ENCODE results near the gene KPNB1. TPM values are rescaled to one million over a fixed set of nuclear protein-coding genes. Genes with fewer than 3 reads are reported as not detected.

Gene KPNB1
- total RNA-seq, 2 experiments from 2014 or later = 475 to 488 TPM

GRCh38 chr17:47699536-47699840 lies 49.8 kb downstream of the KPNB1 start:
- H3K36me3 Mint-ChIP-seq = peaks cover 17% of the 10 kb centered on the region
- H3K27ac Mint-ChIP-seq = peak overlapping the region; percentile 65
- peaks cover 65% of the 10 kb centered on the region for H3K4me1 Mint-ChIP-seq (ENCODE audit: low read depth)
- POLR2A ChIA-PET = interaction anchor here (0.8 to 11.0 kb wide), 7 partner anchors 18 to 46 kb away, joined by 3 to 111 read pairs (median 5); partner anchors contain the start of gene TBX21
- H3K9me3 Mint-ChIP-seq = no peaks in the 10 kb centered on the region
- intact Hi-C loops (cut with micrococcal nuclease) = loop anchor here (1.0 to 5.0 kb wide), 3 partner anchors 34 to 103 kb away; partner anchors contain the start of gene TBX21
- no peak for DNase-seq
- H3K4me3 Mint-ChIP-seq = no peak overlapping the region
- no peaks in the 10 kb centered on the region for H3K27me3 Mint-ChIP-seq
- CTCF ChIA-PET = interaction anchor here (0.7 to 6.8 kb wide), 25 partner anchors 8 to 132 kb away, joined by 3 to 175 read pairs (median 7); partner anchors contain the start of genes KPNB1, LRRC46, MRPL10 and TBX21

- Mint-ChIP-seq H3K9me3 (no peaks in the 10 kb centered on the region), H3K27me3 (no peaks in the 10 kb centered on the region), H3K4me1 (ENCODE audit: low read depth) (peaks cover 68% of the 10 kb centered on the region), H3K4me3 (peak overlapping the region; percentile 66), H3K27ac (peak overlapping the region; percentile 91), H3K36me3 (peaks cover 23% of the 10 kb centered on the region)
- intact Hi-C loops (cut with micrococcal nuclease) = no loop called here
- DNase-seq = peak; percentile 63
- CTCF ChIA-PET = interaction anchor here (1.0 to 6.8 kb wide), 14 partner anchors 9 to 130 kb away, joined by 3 to 175 read pairs (median 6); partner anchors contain the start of genes KPNB1, LRRC46, MRPL10 and TBX21
- POLR2A ChIA-PET = interaction anchor here (1.0 to 11.0 kb wide), 7 partner anchors 16 to 50 kb away, joined by 3 to 111 read pairs (median 6); partner anchors contain the start of gene TBX21
Measured at GRCh38 chr17:47700471-47701449, 51.0 kb downstream of the KPNB1 start.

- H3K27ac Mint-ChIP-seq = peak overlapping the region; percentile 91
- ChIA-PET CTCF (interaction anchor here (1.2 to 6.8 kb wide), 9 partner anchors 8 to 102 kb away, joined by 3 to 175 read pairs (median 7); partner anchors contain the start of gene TBX21), POLR2A (interaction anchor here (1.0 to 11.0 kb wide), 7 partner anchors 11 to 35 kb away, joined by 3 to 111 read pairs (median 5); partner anchors contain the start of gene TBX21)
- no peaks in the 10 kb centered on the region for H3K9me3 Mint-ChIP-seq
- no peaks in the 10 kb centered on the region for H3K27me3 Mint-ChIP-seq
- H3K4me3 Mint-ChIP-seq = peak overlapping the region; percentile 66
- intact Hi-C loops (cut with micrococcal nuclease) = no loop called here
- H3K36me3 Mint-ChIP-seq = peaks cover 22% of the 10 kb centered on the region
- no peak for DNase-seq
- peaks cover 75% of the 10 kb centered on the region for H3K4me1 Mint-ChIP-seq (ENCODE audit: low read depth)
Measured at GRCh38 chr17:47701608-47702007, 51.9 kb downstream of the KPNB1 start.

- Mint-ChIP-seq H3K4me1 (ENCODE audit: low read depth) (peaks cover 81% of the 10 kb centered on the region), H3K27ac (peak overlapping the region; percentile 99), H3K4me3 (peak overlapping the region; percentile 59), H3K36me3 (peaks cover 22% of the 10 kb centered on the region), H3K27me3 (no peaks in the 10 kb centered on the region), H3K9me3 (no peaks in the 10 kb centered on the region)
- no peak for DNase-seq
- CTCF ChIA-PET = interaction anchor here (1.7 to 6.8 kb wide), 5 partner anchors 13 to 100 kb away, joined by 6 to 175 read pairs (median 81); partner anchors contain the start of gene TBX21
- POLR2A ChIA-PET = interaction anchor here (1.2 to 11.0 kb wide), 3 partner anchors 10 to 32 kb away, joined by 3 to 111 read pairs (median 29); partner anchors contain the start of gene TBX21
- intact Hi-C loops (cut with micrococcal nuclease) = no loop called here
Measured at GRCh38 chr17:47702391-47702995, 52.8 kb downstream of the KPNB1 start.

- CTCF ChIA-PET = interaction anchor here (1.1 to 5.4 kb wide), 3 partner anchors 14 to 107 kb away, joined by 3 to 59 read pairs (median 22); partner anchors contain the start of gene TBX21
- Mint-ChIP-seq H3K36me3 (peaks cover 22% of the 10 kb centered on the region), H3K27ac (peak overlapping the region; percentile 99), H3K4me3 (peak overlapping the region; percentile 77), H3K27me3 (no peaks in the 10 kb centered on the region), H3K4me1 (ENCODE audit: low read depth) (peaks cover 85% of the 10 kb centered on the region), H3K9me3 (no peaks in the 10 kb centered on the region)
- DNase-seq = peak; percentile 75
- intact Hi-C loops (cut with micrococcal nuclease) = no loop called here
- POLR2A ChIA-PET = interaction anchor here (1.6 to 11.0 kb wide), 3 partner anchors 8 to 31 kb away, joined by 6 to 111 read pairs (median 29); partner anchors contain the start of genes TBKBP1 and TBX21
Measured at GRCh38 chr17:47703191-47703591, 53.5 kb downstream of the KPNB1 start.

- ChIA-PET POLR2A (interaction anchor here (1.4 to 11.0 kb wide), 4 partner anchors 9 to 37 kb away, joined by 4 to 111 read pairs (median 10); partner anchors contain the start of gene TBKBP1), CTCF (interaction anchor here (1.0 to 5.4 kb wide), 5 partner anchors 14 to 106 kb away, joined by 3 to 59 read pairs (median 3); partner anchors contain the start of gene TBX21)
- Mint-ChIP-seq H3K27ac (peak overlapping the region; percentile 99), H3K36me3 (peaks cover 21% of the 10 kb centered on the region), H3K27me3 (no peaks in the 10 kb centered on the region), H3K4me1 (ENCODE audit: low read depth) (peaks cover 82% of the 10 kb centered on the region), H3K9me3 (no peaks in the 10 kb centered on the region), H3K4me3 (peak overlapping the region; percentile 77)
- intact Hi-C loops (cut with micrococcal nuclease) = no loop called here
- DNase-seq = no peak
Measured at GRCh38 chr17:47703671-47704070, 54.0 kb downstream of the KPNB1 start.

GRCh38 chr17:47704116-47704515 lies 54.4 kb downstream of the KPNB1 start:
- Mint-ChIP-seq H3K27me3 (no peaks in the 10 kb centered on the region), H3K27ac (peak overlapping the region; percentile 99), H3K4me1 (ENCODE audit: low read depth) (peaks cover 77% of the 10 kb centered on the region), H3K36me3 (peaks cover 19% of the 10 kb centered on the region), H3K9me3 (no peaks in the 10 kb centered on the region), H3K4me3 (peak overlapping the region; percentile 77)
- peak; percentile 47 for DNase-seq
- POLR2A ChIA-PET = interaction anchor here (1.2 to 11.0 kb wide), 5 partner anchors 9 to 36 kb away, joined by 4 to 111 read pairs (median 7); partner anchors contain the start of genes TBKBP1 and TBX21
- intact Hi-C loops (cut with micrococcal nuclease) = no loop called here
- CTCF ChIA-PET = interaction anchor here (1.0 to 5.4 kb wide), 7 partner anchors 13 to 106 kb away, joined by 3 to 59 read pairs (median 3); partner anchors contain the start of gene TBX21

- ChIA-PET POLR2A (interaction anchor here (0.7 to 11.0 kb wide), 7 partner anchors 8 to 418 kb away, joined by 3 to 111 read pairs (median 6); partner anchors contain the start of genes TBKBP1 and TBX21), CTCF (interaction anchor here (1.0 to 5.4 kb wide), 5 partner anchors 13 to 51 kb away, joined by 3 to 59 read pairs (median 5); partner anchors contain the start of gene TBX21)
- peak overlapping the region; percentile 77 for H3K4me3 Mint-ChIP-seq
- peaks cover 16% of the 10 kb centered on the region for H3K36me3 Mint-ChIP-seq
- H3K4me1 Mint-ChIP-seq (ENCODE audit: low read depth) = peaks cover 73% of the 10 kb centered on the region
- DNase-seq = no peak
- no peaks in the 10 kb centered on the region for H3K9me3 Mint-ChIP-seq
- H3K27ac Mint-ChIP-seq = peak overlapping the region; percentile 99
- no peaks in the 10 kb centered on the region for H3K27me3 Mint-ChIP-seq
- intact Hi-C loops (cut with micrococcal nuclease) = loop anchor here (1.0 to 5.0 kb wide), 2 partner anchors 17 to 238 kb away; partner anchors contain the start of gene PNPO
Measured at GRCh38 chr17:47704736-47705135, 55.0 kb downstream of the KPNB1 start.

GRCh38 chr17:47705536-47706530 lies 56.1 kb downstream of the KPNB1 start:
- CTCF ChIA-PET = interaction anchor here (1.1 to 5.4 kb wide), 5 partner anchors 9 to 84 kb away, joined by 3 to 59 read pairs (median 16); partner anchors contain the start of gene TBX21
- DNase-seq = peak; percentile 82
- Mint-ChIP-seq H3K27ac (peak overlapping the region; percentile 99), H3K9me3 (no peaks in the 10 kb centered on the region), H3K4me3 (peak overlapping the region; percentile 77), H3K36me3 (peaks cover 22% of the 10 kb centered on the region), H3K27me3 (no peaks in the 10 kb centered on the region), H3K4me1 (ENCODE audit: low read depth) (peaks cover 67% of the 10 kb centered on the region)
- intact Hi-C loops (cut with micrococcal nuclease) = loop anchor here (1.0 to 5.0 kb wide), 4 partner anchors 15 to 236 kb away; partner anchors contain the start of genes KPNB1, PNPO and TBX21
- POLR2A ChIA-PET = interaction anchor here (0.7 to 11.0 kb wide), 7 partner anchors 9 to 417 kb away, joined by 3 to 111 read pairs (median 6); partner anchors contain the start of genes KPNB1 and TBX21
